HFF-Myc (cell line): Measurements from ENCODE around the gene CFAP298.

Source experiments
- DNase-seq: peaks from one replicate; pipeline ENCODE4 v3.0.0-alpha.2; 2011; ENCODE audit warnings: low read depth; ENCODE audit errors: extremely low read depth
- H3K4me3 ChIP-seq: replicated peaks from 2 replicates; pipeline ENCODE4 v1.5.1; 2011; ENCODE audit warnings: low read depth, mild to moderate bottlenecking, control low read depth, low read length
- TF ChIP-seq, protein P1 (sequence below): IDR thresholded peaks from 2 replicates; pipeline ENCODE4 v1.5.1; 2012; ENCODE audit warnings: mild to moderate bottlenecking, low read depth, low read length, control low read depth; ENCODE audit errors: missing control alignments

The CFAP298 gene

DNA sequence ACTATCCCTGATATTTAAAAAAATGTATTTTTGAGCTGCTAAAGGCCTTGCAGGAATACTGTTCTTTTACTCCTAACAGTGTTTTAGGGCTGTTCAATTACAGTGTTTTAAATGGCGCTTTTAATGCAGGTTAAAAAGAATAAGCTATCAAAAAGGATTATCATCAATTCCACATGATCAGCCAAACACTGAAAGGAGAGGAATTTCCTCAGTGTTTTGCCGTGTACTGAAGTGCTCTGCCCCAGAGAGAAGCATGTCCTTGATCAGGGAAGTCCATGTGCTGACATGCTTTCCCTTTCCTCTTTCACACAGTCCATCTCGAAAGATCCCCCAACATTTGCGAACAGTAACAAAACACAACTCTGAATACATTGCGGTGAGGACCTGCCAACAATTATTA is 3.3 kb downstream of the CFAP298 start:
- TF ChIP-seq, protein P1, sequence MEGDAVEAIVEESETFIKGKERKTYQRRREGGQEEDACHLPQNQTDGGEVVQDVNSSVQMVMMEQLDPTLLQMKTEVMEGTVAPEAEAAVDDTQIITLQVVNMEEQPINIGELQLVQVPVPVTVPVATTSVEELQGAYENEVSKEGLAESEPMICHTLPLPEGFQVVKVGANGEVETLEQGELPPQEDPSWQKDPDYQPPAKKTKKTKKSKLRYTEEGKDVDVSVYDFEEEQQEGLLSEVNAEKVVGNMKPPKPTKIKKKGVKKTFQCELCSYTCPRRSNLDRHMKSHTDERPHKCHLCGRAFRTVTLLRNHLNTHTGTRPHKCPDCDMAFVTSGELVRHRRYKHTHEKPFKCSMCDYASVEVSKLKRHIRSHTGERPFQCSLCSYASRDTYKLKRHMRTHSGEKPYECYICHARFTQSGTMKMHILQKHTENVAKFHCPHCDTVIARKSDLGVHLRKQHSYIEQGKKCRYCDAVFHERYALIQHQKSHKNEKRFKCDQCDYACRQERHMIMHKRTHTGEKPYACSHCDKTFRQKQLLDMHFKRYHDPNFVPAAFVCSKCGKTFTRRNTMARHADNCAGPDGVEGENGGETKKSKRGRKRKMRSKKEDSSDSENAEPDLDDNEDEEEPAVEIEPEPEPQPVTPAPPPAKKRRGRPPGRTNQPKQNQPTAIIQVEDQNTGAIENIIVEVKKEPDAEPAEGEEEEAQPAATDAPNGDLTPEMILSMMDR: no peak
- no peak overlapping the region for H3K4me3 ChIP-seq
- no peak for DNase-seq

DNA sequence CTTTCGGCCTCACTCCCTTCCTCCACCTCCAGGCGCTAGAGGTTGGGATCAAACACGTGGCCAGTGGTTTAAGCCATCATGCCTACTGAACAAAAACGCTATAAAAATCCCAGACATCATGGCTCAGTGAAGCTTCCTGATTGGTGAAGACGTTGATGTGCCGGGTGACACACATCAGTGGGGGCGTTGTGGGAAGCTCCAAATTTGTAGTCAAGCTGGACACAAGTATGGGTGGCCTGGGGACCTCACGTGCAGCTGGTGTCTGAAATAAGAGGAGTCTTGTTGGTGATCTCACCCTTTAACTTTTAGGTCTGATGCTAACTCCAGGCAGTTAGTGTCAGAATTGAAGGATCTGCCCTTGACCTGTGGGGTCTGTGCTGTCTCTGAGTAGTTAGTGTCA is 6.7 kb downstream of the CFAP298 start:
- no peak overlapping the region for H3K4me3 ChIP-seq
- DNase-seq: no peak
- TF ChIP-seq, protein P1: no peak

DNA sequence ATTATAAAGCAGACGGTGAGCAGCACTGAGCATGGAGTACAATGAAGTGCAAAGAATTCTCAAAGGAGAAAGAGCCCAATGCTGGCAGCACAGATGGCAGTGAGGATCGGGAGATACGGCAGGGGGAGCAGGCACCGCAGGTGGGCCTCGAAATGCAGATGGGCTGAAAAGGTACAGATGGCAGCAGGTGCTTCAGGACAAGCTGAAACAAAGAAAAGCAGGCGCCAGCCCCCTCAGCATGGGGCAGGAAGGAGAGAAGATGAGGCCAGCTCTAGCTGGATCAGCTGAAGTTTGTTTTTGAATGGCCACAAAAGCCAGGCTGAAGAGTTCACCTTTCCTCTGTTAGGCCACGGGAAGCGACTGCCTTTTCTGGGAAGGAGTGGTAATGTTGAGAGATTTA is 7.7 kb downstream of the CFAP298 start:
- TF ChIP-seq, protein P1: no peak
- DNase-seq: no peak
- no peak overlapping the region for H3K4me3 ChIP-seq

DNA sequence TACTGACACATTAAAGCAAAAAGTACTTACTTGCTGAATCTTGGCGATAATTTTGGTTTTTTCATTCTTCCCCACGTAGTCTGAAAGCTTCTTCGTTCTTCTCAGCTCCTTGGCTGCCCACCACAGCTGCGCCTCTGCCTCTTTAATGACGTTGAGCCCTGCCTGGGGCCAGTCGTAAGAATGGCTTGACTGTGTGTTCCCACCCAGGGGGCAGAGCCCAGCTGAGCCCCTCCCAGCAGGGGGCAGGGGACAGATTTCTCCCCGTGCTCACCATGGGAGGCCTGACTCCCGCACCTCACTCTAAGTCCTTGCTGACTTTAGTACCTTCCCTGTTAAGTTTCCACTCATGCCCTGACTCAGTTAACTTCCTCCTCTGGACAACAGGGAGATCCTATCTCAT is 9.0 kb downstream of the CFAP298 start:
- TF ChIP-seq, protein P1: no peak
- no peak overlapping the region for H3K4me3 ChIP-seq
- no peak for DNase-seq

DNA sequence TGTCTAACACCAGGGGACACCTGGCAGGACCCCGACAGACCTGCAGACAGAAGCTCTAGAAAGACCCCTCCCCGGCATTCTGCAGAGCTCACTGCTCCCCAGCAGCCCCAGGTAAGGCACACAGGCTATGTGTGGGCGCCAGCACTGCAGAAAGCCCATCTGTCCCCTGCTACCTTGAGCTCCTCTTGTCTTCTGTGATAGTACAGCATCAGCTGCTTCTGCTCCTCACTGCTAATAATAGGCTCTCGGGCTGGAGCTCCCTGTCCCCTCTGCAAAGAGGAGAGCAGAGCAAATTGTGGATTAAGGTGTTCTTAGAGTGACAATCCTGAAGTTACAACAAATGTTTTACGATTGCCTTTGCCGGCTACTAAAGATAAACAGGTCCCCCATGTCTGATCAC is 10.1 kb downstream of the CFAP298 start:
- H3K4me3 ChIP-seq: no peak overlapping the region
- TF ChIP-seq, protein P1: no peak
- DNase-seq: no peak

DNA sequence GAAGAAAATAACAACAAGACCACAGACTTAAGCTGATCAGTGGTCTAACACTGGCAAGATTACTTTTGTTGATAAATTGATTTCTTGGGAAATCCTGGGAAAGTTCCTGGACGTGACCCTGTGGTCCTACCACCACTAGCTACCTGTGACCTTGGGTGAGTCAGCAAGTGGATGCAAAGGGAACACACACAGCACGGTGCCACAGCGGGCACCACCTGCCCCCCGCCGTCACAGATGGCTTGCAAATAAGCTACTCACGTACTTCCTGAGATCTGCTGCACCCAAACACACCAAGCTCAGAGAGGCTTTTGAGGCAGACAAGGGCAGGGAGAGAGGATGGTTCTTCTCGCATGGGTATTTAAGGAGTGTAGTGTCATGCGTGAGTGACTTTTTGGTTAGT is 12.7 kb downstream of the CFAP298 start:
- no peak for DNase-seq
- TF ChIP-seq, protein P1: no peak

DNA sequence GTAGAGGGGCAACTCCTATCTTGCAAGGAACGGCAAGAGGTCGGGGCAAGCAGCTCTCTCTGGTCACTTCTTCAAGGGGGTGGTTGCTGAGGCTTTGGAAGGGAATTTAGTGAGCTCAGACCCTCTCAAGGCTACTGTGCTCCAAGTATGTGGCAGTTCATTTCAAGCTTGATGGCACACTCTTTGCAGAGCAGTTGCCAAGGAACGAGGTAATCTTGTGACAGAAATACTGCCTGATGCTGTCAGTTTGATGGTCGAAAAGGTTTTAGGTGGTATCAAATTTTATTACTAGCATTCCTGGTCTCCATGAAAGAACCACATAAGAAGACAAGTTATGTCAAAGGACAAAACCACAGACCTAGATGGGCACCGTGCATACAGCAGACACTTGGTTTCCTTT is 13.1 kb downstream of the CFAP298 start:
- H3K4me3 ChIP-seq: no peak overlapping the region
- TF ChIP-seq, protein P1: no peak
- no peak for DNase-seq

More for the DNA sequence above, 12.7 kb downstream of the CFAP298 start:
- no peak overlapping the region for H3K4me3 ChIP-seq
